ENCODE results near the gene MCRIP2.
"Not testable (repeated sequence)": the region's sequence is repeated elsewhere in the genome, so short reads cannot be mapped to it uniquely, and the experiment has no call there.

The MCRIP2 gene

GRCh38 chr16:683396-684070, 41.9 kb downstream of the MCRIP2 start:
- no peak for DNase-seq

- DNase-seq: peak; percentile 95 to 97
Observed at GRCh38 chr16:684071-684794, 42.6 kb downstream of the MCRIP2 start, which contains the start of gene JMJD8. Gene JMJD8, minus strand, starts transcription at chr16:684334. Its CDS starts 15 bp downstream, at chr16:684319.

DNA sequence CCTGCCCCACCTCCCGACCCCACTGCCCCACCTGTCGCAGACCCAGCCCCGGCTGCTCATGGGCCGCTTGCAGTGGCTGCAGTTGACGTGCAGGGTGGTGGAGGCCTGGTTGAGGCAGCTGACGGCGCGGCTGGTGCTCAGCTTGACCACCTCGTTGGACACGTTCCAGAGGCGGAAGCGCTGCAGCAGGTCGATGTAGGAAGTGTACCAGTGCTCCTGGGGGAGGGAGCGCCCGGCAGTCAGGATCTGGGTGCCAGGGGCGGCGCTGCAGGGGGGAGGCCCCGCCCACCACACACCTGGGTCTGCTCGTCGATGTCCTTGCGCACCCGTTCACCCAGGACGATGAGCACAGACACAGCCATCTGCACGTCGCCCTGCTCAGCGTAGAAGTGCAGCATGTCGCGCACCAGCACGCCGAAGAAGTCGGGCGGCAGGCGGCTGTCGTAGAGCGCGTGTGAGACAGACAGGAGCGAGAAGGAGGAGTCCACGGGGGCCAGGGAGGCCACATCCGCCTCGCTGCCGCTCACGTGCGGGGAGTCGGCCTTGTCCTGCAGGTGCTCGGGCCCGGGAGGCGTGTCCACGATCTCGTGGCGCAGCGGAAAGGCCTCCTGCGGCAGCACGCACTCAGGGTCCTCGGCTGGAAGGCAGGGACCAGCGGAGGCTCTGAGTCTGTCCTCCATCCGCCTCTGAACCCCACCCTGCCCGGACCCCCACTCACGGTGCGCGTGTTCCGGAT, 43.5 kb downstream of the MCRIP2 start:
- DNase-seq: no peak

DNA sequence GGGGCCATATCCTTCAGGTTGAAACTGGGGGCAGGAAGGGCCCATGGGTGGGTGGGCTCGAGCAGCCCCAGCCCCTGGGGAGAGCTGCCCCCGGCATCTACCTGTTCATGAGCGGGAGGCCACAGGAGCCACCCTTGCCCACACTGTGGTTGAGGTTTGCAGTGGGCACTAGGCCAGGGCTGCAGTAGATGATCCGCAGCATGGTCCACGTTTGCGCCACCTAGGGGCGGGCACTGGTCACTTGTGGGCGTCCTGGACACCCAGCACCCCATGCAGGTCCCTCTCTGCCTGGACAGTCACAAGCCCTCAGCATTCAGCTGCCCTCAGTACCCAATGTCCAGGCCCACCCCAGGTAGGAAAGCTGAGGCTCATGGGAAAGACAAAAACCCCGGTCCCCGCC, 44.3 kb downstream of the MCRIP2 start:
- no peak for DNase-seq

DNA sequence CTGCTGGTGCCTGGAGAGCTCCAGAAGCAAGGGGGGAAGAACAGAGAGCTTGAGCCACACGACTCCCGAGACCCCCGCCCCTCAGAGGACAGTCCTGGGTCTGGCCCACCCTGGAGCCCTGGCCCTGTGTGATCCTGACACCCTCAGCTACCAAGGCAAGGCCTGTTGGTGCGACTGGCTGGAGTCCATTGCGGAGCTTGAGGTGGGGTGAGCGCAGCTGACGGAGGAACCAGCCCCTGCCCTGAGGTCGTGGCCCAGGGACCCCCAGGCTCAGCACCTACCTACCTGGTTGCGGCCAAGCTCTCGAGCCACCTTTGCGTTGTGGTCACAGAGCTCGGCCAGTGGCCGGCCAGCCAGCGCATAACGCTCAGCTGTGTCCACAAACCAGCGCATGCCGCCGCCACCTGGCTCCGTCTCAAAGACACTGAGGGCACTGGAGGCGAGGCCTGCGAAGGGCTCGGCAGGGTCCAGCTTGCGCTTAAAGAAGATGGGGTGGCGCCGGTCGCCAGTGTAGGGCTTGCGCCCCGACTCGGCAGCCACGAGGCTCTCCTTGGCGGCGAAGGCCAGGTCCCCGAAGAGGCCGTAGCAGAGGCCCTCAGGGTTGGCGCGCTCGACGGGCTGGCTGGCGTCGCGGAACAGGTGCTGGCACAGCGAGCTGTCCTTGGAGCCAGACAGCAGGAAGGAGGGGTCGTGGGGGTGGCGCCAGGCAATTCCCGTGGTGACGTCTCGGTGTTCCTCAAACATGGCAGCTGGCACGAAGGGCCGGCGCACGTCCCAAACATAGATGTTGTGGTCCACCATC, 45.0 kb downstream of the MCRIP2 start:
- DNase-seq: no peak

- DNase-seq: no peak
Observed at GRCh38 chr16:687499-687898, 45.9 kb downstream of the MCRIP2 start.

- no peak for DNase-seq
Observed at GRCh38 chr16:689175-689897, 47.7 kb downstream of the MCRIP2 start.

DNA sequence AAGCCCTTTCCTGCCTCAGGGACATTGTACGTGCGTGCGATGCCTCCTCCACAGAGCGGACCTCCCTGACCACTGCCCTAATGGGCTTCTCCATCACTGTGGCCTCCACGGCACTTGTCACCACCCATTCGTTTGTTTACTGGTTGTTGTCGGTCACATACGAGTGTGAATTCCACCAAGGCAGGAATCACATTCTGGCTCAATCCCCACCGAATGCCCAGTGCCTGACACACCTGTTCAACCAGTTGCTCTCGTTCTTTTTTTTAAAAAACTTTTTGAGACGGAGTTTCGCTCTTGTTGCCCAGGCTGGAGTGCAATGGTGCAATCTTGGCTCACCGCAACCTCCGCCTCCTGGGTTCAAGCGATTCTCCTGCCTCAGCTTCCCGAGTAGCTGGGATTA, 49.6 kb downstream of the MCRIP2 start:
- DNase-seq: not testable (repeated sequence)

DNA sequence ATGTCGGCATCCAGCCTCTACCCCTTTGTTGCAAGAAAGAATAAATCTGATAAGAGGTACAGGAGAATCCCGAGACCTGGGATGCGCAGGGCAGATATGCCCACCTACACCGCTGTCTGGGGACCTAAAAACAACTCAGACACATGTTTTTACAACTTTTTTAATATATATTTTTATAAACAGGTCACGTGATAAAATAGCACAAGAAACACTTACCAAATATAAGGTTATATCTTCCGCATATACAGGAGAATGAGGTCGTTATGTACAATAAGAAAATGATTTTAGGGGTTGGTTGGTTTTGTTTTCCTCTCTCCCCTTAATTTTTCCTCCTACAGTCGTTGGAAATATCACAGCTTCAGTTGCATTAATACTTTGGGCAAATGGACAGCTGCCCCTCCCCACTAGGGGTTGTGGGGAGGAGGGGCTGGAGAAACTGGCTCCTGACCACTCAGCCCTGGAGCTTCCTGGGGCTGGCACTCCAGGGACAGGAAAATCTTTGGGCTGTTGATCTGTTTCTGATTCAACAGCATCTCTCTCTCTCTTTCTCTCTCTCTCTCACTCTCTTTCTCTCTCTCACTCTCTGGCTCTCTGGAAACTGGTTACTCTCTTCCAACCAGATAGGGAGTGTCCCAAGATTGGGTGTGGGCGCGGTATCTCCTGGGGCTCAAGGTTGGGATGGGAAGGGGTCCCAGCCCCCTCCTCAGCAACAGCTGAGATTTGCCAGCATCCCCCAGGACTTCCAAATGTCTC, 50.9 kb downstream of the MCRIP2 start:
- no peak for DNase-seq

- DNase-seq: no peak
Observed at GRCh38 chr16:693364-693763, 51.7 kb downstream of the MCRIP2 start.

DNA sequence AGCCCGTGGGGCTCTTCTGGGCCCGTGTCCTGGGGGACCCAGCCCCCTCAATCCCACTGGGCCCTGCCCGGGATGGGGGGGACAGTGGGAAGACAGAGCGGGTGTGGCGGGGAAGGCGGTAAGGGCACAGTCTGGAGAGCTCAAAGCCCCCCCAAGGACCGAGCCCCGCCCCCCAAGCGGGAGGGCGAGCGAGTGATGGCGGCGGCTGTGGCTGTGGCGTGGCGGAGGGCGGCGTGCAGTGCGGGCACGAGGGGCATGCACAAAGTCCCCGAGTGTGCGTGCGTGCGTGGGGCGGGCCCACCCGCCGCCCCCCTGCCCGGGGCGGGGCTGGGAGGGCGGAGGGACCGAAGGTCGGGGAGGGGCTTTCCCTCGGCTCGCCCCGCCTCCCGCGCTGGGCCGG, 52.1 kb downstream of the MCRIP2 start:
- DNase-seq: no peak

GRCh38 chr16:694187-694862, 52.7 kb downstream of the MCRIP2 start:
- DNase-seq: no peak

GRCh38 chr16:694863-695354, 53.3 kb downstream of the MCRIP2 start:
- DNase-seq: no peak

DNA sequence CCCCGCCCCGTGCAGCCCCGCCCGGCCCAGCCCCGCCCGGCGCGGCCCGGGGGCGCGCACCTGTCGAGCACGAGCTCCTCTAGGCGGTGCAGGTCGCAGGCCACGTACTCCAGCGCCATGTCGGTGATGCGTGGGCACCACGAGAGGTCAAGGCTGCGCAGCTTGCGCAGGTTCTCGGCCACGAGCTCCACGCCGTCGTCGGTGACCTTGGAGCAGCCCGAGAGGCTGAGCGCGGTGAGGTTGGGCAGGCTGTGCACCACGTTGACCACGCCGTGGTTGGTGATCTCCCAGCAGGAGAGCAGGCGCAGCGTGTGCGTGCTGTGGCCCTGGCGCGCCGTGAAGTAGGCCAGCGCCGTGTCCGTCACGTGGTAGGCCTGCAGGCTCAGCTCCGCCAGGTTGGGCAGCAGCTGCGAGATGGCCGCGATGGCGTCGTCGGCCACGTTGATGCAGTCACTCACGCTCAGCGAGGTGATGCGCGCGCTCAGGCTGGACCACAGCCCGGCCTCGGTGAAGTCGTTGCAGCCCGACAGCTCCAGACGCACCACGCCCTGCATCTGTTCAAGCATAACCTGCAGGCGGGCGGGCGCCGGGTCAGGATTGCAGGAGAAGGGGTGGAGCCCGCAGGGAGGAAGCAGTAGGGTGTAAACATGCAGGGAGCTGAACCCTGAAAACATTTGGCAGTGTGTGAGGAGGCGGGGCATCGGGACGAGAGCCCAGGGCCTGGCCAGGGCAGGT, 53.9 kb downstream of the MCRIP2 start:
- DNase-seq: peak; percentile 57 to 69

Measured in stimulated activated CD4-positive, alpha-beta T cell treated with anti-CD3 and anti-CD28 coated beads, Interleukin-2, amount 100 ng/mL, for 48 hours (primary cell).